Measurements from ENCODE around the gene NUDT16L1. TPM values are rescaled to one million over a fixed set of nuclear protein-coding genes. Genes with fewer than 3 reads are reported as not detected.
"Not testable (repeated sequence)": the region's sequence is repeated elsewhere in the genome, so short reads cannot be mapped to it uniquely, and the experiment has no call there.

The NUDT16L1 gene
- 100 to 1,000 TPM in 1 of 6 donors, 10 to 100 TPM in 5; 57.7 to 121 (median 76.4) TPM for polyA plus RNA-seq (ENCODE audit: low read depth in 6 of 6)

DNA sequence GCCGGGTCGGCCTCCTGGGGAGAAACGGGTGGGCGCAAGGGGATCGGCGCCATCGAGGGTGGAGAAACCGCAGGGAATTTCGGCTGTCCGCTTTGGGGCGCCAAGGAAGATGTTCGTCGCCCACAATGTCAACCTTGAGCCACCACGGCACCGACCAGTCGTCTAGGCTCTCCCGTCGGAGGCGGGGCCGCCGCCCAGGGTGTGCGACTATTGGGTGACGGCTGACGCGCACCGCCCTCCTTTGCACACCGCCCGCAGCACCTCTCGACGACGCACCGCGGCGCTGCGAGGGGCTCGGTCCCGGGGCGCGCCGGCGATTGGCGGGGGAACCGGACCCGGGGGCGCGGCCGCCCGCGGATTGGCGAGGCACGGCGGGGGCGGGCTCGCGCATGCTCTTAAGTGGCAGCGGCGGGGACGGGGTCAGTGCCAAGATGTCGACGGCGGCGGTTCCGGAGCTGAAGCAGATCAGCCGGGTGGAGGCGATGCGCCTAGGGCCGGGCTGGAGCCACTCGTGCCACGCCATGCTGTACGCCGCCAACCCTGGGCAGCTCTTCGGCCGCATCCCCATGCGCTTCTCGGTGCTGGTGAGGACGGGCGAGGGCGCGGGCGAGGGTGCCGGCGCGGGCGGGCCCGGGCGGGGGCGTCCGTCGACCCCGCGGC lies at the start of gene NUDT16L1:
TSS of gene NUDT16L1 (plus strand) at position 267 of the 660 bp plus-strand sequence. CDS start at position 432, 165 bp downstream.
- Mint-ChIP-seq H3K27me3 (no peaks in the 10 kb centered on the region), H3K9me3 (no peaks in the 10 kb centered on the region), H3K4me1 (peaks cover 6 to 12% (median 12%) of the 10 kb centered on the region in 3 donors), H3K36me3 (no peaks in the 10 kb centered on the region), H3K4me3 (peak within 1 kb of the TSS; percentile 82 to 94 (median 90)), H3K27ac (peak within 1 kb of the TSS; percentile 81 to 93 (median 90))
- peak; percentile 98 for DNase-seq
- peak; percentile 90 to 93 for ATAC-seq (ENCODE audit: low read depth in 2 of 2)

DNA sequence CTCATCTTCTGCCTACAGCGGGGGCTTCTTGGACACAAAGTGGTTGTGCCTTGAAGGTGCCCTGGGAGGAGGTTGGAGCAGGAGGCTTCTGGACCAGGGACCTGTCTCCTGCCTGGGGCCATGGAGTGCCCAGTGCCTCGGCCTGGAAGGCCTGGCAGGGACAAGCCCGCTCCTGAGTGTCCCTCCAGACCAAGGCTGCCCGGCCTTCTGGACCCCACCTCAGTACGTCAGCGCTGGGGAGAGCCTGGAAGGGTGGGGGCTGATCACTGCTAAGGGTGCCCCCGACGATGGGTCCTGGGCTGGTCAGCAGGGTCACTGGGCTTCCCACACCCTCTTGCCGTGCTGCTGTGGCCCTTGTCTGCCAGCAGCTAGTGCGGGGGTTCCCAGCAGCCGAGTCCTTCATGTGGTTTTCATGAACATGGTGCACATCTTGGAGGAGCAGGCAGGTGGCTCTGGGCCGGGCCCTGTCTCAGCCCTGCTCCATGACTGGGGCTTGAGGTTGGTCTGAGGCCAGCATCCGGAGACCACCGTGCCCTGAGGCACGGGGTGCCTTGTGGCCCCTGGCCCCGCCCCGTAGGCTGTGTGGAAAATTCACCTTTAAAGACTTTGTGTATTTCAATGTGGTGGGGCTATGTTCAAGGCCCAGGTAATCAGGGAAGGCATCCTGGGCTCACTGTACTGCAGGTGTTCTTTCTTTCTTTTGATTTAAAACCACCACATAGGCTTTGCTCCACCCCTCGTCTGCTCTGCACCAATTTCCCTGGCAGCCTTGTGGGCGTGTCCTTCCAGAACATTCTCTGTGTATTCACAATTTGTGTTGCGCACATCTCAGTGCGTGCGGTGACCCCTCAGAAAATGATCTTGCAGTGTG lies 46.4 kb upstream of the NUDT16L1 start:
- Mint-ChIP-seq H3K4me3 (no peak overlapping the region), H3K27ac (peak overlapping the region in 1 of 6 donors; percentile 57), H3K27me3 (no peaks in the 10 kb centered on the region), H3K36me3 (no peaks in the 10 kb centered on the region), H3K4me1 (peaks cover 23 to 26% (median 25%) of the 10 kb centered on the region in 3 donors), H3K9me3 (no peaks in the 10 kb centered on the region)
- DNase-seq (no peak), ATAC-seq (ENCODE audit: low read depth in 2 of 2) (no peak)

DNA sequence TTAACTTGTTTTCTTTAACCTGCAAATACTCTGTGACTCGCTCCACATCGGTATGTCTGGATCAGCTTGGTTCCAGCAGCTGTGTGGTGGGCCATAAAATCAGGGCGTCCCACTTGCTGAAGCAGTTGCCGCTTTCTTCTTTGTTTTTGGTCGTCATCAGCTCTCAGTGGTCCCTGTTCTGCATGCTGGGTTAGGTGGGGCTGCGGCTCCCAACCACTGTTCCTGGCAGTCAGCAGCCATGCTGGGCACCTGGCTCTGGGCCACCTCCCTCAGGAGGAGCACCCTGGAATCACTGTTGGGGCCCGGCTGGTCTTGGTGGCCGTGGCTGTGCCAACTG lies 45.8 kb upstream of the NUDT16L1 start:
- Mint-ChIP-seq H3K4me1 (peaks cover 21 to 26% (median 26%) of the 10 kb centered on the region in 3 donors), H3K27ac (peak overlapping the region in 1 of 6 donors; percentile 40), H3K27me3 (no peaks in the 10 kb centered on the region), H3K4me3 (no peak overlapping the region), H3K36me3 (no peaks in the 10 kb centered on the region), H3K9me3 (no peaks in the 10 kb centered on the region)
- ATAC-seq (ENCODE audit: low read depth in 2 of 2) = no peak
- DNase-seq = no peak

DNA sequence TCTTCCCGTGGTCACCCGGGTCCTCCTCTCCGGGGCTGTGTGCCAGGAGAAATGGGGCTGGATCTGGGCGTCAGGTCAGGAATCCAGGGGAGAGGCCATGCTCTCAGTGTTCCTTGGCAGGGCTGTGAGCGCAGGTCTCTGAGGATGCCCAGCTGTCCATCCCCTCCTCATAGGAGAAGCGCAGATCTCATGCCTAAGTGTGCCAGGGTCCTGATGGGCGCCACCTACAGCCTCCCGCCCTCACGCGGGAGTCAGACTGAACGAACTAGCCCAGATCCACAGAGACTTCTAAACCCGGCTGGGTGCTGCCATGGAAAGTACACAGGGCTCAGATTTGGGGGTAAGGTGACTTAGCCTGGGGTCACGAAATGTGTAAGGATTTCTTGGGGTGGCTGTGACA lies 44.4 kb upstream of the NUDT16L1 start:
- peaks cover 18 to 26% (median 26%) of the 10 kb centered on the region in 3 donors for H3K4me1 Mint-ChIP-seq
- peak overlapping the region in 1 of 6 donors; percentile 80 for H3K27ac Mint-ChIP-seq
- no peak overlapping the region for H3K4me3 Mint-ChIP-seq
- DNase-seq (no peak), ATAC-seq (ENCODE audit: low read depth in 2 of 2) (no peak)
- no peaks in the 10 kb centered on the region for H3K27me3 Mint-ChIP-seq
- H3K9me3 Mint-ChIP-seq = no peaks in the 10 kb centered on the region
- H3K36me3 Mint-ChIP-seq = no peaks in the 10 kb centered on the region

DNA sequence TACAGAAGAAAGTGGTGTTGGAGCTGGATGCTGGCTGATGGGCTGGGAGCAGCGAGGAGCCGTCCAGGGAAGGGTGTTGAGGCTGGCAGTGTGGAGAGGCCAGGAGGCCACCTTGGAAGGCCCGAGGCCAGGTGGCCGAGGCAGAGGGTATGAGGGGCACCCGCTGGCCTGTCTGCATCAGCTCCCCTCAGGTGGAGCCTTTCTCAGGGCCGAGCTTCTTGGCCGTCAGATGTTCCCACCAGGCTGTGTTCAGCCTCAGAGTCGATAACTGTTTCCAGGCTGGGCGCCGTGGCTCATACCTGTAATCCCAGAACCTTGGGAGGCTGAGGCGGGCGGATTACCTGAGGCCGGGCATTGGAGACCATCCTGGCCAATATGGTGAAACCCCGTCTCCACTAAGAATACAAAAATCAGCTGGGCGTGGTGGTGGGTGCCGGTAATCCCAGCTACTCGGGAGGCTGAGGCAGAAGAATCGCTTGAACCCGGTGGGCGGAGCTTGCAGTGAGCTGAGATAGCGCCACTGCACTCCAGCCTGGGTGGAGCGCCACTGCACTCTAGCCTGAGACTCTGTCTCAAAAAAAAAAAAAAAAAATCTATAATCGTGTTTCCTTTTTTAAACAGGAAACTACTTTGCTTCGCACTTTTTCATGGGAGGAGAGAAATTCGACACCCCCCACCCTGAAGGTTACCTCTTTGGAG lies 43.5 kb upstream of the NUDT16L1 start:
- Mint-ChIP-seq H3K4me3 (no peak overlapping the region), H3K4me1 (peaks cover 18 to 26% (median 26%) of the 10 kb centered on the region in 3 donors), H3K36me3 (no peaks in the 10 kb centered on the region), H3K27me3 (no peaks in the 10 kb centered on the region), H3K9me3 (no peaks in the 10 kb centered on the region), H3K27ac (peak overlapping the region in 4 of 6 donors; percentile 26 to 90 (median 59))
- no peak for ATAC-seq (ENCODE audit: low read depth in 2 of 2)
- DNase-seq = no peak

DNA sequence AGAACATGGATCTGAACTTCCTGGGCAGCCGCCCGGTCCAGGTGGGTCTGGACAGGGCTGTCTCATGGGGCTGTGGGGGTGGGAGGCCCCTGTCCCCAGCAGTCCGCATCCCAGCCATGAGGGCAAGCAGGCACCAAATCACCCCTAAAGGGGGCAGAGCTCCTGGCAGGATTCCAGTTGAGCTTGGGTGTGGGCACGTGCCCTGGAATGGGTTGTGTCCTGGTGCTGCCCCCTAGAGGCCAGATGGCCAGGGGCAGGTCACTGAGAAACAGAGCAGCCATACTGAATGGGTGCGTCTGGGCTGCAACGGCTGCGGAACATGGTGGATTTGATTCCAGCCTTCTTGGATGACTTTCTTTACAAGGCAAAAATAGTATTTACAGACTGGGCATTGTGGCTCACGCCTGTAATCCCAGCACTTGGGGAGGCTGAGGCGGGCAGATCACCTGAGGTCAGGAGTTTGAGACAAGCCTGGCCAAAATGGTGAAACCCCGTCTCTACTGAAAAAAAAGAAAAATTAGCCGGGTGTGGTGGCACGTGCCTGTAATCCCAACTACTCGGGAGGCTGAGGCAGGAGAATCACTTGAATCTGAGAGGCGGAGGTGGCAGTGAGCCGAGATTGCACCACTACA lies 42.8 kb upstream of the NUDT16L1 start:
- not testable (repeated sequence) for H3K9me3 Mint-ChIP-seq, H3K27me3 Mint-ChIP-seq, H3K36me3 Mint-ChIP-seq
- peaks cover 18 to 22% (median 22%) of the 10 kb centered on the region in 3 donors for H3K4me1 Mint-ChIP-seq
- ATAC-seq (ENCODE audit: low read depth in 2 of 2) (peak; percentile 79 to 81), DNase-seq (peak; percentile 64)
- H3K27ac Mint-ChIP-seq = peak overlapping the region in 5 of 6 donors; percentile 26 to 73 (median 62)
- peak overlapping the region in 1 of 8 donors; percentile 29 for H3K4me3 Mint-ChIP-seq

DNA sequence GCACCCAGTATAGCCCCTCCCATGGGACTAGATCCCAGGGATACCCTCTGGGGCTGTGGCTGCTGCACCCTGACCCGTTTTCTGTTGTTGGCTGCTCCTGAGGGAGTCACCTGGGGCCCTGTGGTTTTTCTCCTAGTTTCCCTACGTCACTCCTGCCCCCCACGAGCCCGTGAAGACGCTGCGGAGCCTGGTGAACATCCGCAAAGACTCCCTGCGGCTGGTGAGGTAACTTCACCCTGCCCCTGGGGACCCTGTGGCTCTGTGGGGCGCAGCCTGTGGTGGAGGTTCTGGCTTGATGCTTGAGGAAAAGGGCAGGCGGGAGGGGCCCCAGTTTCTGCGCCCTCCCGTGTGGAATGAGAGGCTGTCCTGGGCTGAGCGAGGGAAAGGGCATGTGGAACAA lies 41.5 kb upstream of the NUDT16L1 start:
- ATAC-seq (ENCODE audit: low read depth in 2 of 2) (peak; percentile 61 to 68), DNase-seq (peak; percentile 33)
- Mint-ChIP-seq H3K36me3 (no peaks in the 10 kb centered on the region), H3K9me3 (no peaks in the 10 kb centered on the region), H3K4me3 (no peak overlapping the region), H3K27me3 (no peaks in the 10 kb centered on the region), H3K4me1 (peaks cover 18 to 20% (median 20%) of the 10 kb centered on the region in 3 donors), H3K27ac (peak overlapping the region in 4 of 6 donors; percentile 54 to 76 (median 66))

DNA sequence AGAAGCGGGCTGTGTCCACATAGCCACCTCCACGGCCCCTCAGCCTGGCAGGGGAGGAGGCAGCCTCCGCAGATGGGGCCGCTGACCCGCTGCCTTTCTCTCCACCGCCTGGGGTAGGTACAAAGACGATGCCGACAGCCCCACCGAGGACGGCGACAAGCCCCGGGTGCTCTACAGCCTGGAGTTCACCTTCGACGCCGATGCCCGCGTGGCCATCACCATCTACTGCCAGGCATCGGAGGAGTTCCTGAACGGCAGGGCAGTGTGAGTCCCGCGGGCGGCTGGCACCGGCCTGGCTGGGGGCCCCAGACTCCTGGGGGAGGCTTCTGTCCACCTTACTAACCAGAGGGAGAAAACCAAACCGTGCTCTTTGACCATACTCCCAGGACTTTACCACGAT lies 40.8 kb upstream of the NUDT16L1 start:
- Mint-ChIP-seq H3K27me3 (no peaks in the 10 kb centered on the region), H3K4me1 (peaks cover 18 to 20% (median 20%) of the 10 kb centered on the region in 3 donors), H3K9me3 (no peaks in the 10 kb centered on the region), H3K36me3 (no peaks in the 10 kb centered on the region), H3K4me3 (no peak overlapping the region), H3K27ac (no peak overlapping the region)
- ATAC-seq (ENCODE audit: low read depth in 2 of 2) (no peak), DNase-seq (no peak)

DNA sequence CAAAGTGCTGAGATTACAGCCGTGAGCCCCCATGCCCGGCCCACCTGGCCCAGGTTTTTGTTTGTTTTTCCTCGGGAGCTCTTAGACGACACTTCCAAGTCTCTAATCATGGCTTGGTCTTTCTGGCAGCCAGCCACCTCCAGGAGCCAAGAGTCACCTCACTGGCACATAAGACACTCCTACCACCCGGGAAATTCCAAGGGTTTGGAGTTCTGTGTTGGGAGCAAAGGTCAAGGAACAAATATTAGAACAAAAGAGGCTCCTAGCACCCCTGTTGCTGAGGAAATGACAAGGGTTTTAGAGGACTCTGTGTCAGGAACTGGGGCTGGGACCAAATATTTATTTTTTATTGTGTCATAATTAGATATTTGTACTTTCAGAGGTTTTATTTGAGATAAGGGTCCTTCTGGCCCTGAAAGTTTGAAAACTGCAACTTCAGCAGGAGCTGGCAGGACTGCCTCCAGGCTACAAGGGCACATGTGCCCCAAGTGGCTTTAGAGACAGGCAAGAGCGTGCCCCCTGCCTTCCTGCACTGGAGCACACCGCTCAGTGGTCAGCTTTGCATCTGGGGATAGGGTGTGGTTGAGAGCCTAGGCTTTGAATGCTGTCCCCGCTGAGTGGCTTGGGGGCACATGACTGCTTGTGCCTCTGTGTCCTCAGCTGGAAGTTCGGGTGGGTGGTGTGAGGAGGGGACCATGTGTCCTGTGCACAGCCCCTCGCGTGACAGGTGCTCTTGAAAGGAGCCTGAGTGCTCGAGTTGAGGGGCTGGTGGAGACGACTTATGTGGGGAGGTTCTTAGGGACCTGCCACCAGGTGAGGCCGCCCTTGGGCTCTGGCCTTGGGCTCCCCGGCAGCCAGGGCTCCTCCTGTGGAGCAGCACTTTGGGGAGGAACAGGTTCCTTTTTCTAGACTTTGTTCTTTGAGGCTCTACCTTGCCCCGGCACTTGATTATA lies 39.1 kb upstream of the NUDT16L1 start:
- no peak for DNase-seq
- Mint-ChIP-seq H3K27me3 (no peaks in the 10 kb centered on the region), H3K9me3 (no peaks in the 10 kb centered on the region), H3K27ac (peak overlapping the region in 1 of 6 donors; percentile 24), H3K4me1 (peaks cover 14 to 22% (median 20%) of the 10 kb centered on the region in 3 donors), H3K36me3 (no peaks in the 10 kb centered on the region), H3K4me3 (no peak overlapping the region)
- ATAC-seq (ENCODE audit: low read depth in 2 of 2) = no peak

DNA sequence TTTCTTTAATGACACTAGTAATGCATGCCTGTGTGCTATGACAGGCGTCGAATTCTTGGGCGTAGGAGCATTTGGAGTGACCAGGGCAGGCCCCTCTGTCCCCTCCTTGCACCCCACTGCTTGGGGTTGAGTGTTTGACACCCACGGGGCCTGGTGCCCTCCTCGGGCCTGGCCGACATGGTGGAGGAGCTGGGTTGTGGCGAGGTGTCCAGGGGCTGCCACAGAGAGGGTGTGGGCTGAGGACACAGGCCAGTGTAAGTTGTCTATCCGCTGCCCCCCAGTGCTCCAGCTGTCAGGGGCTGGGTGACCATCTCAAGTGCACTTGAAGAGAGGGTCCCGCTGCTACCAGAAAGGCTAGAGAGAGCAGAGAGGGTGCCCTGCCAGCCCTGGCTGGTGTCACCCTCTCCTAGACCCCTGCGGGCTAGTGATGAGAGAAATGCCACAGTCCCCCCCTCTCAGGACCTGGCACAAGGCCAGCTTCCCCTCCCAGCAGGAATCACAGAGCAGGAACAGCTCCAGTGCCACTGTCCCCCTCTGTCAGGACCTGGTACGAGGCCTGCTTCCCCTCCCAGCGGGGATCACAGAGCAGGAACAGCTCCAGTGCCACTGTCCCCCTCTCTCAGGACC lies 38.3 kb upstream of the NUDT16L1 start:
- DNase-seq (no peak), ATAC-seq (ENCODE audit: low read depth in 2 of 2) (no peak)
- Mint-ChIP-seq H3K4me1 (peaks cover 13 to 26% (median 20%) of the 10 kb centered on the region in 3 donors), H3K27ac (peak overlapping the region in 1 of 6 donors; percentile 65), H3K9me3 (no peaks in the 10 kb centered on the region), H3K36me3 (no peaks in the 10 kb centered on the region), H3K27me3 (no peaks in the 10 kb centered on the region), H3K4me3 (no peak overlapping the region)

DNA sequence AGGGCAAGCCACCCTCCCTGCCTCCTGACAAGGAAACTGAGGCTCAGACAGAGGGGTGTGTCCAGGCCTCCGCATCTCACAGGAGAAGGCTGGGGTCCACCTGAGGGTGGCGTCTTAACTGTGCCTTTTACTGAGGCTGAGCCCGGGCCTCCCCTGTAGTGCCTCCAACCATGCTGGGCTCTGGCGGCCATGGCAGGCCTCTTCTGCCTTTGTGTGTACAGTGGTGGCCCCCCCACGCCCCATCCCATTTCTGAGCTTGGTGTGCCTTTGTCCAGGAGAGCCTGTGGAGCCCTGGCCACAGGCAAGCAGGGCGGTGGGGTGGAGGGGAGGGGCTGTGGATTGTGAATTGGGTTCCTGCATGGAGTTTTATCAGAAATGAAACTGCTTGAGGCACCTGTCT lies 37.6 kb upstream of the NUDT16L1 start:
- no peaks in the 10 kb centered on the region for H3K9me3 Mint-ChIP-seq
- ATAC-seq (ENCODE audit: low read depth in 2 of 2) = no peak
- H3K4me1 Mint-ChIP-seq = peaks cover 10 to 20% (median 13%) of the 10 kb centered on the region in 3 donors
- no peak for DNase-seq
- H3K27me3 Mint-ChIP-seq = no peaks in the 10 kb centered on the region
- no peak overlapping the region for H3K27ac Mint-ChIP-seq
- H3K36me3 Mint-ChIP-seq = no peaks in the 10 kb centered on the region
- no peak overlapping the region for H3K4me3 Mint-ChIP-seq

DNA sequence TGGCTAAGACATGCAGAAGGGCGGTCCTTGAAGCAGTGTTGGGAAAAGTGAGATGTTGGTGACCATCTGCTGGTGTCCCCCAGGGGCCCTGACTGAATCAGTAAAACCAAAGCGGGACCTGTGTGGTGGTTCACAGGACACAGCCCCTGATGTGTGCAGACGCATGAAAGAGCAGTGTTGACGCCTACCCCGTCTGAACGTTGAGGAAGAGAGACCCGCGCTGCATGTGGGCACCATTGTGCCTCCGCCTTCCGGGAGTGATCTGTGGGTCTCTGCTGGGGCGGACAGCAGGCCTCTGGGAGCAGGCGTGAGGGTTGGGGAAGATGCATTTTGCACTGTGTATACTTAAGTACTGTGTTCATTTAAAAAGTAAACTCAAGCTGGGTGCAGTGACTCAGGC lies 37.1 kb upstream of the NUDT16L1 start:
- H3K27me3 Mint-ChIP-seq = no peaks in the 10 kb centered on the region
- H3K36me3 Mint-ChIP-seq = no peaks in the 10 kb centered on the region
- no peak for ATAC-seq (ENCODE audit: low read depth in 2 of 2)
- no peak overlapping the region for H3K4me3 Mint-ChIP-seq
- no peaks in the 10 kb centered on the region for H3K9me3 Mint-ChIP-seq
- peaks cover 7 to 15% (median 9%) of the 10 kb centered on the region in 3 donors for H3K4me1 Mint-ChIP-seq
- H3K27ac Mint-ChIP-seq = no peak overlapping the region
- DNase-seq = no peak

All from naive B cell (primary cell).